ENCODE results near the gene RIOK1.
"Not testable (repeated sequence)": the region's sequence is repeated elsewhere in the genome, so short reads cannot be mapped to it uniquely, and the experiment has no call there.

Gene RIOK1

GRCh38 chr6:7389451-7390225, at the start of gene RIOK1, which contains the start of gene CAGE1:
TSS of gene RIOK1 (plus strand) at chr6:7389808. CDS start at chr6:7390003, 195 bp downstream.
TSS of gene CAGE1 (minus strand) at chr6:7389742. CDS start at chr6:7387173, 2,569 bp downstream.
- peak; percentile 41 to 96 (median 88) for DNase-seq

- DNase-seq: no peak
Measured at GRCh38 chr6:7341271-7341670, 48.3 kb upstream of the RIOK1 start.

- no peak for DNase-seq
Measured at GRCh38 chr6:7341989-7342742, 47.4 kb upstream of the RIOK1 start.

DNA sequence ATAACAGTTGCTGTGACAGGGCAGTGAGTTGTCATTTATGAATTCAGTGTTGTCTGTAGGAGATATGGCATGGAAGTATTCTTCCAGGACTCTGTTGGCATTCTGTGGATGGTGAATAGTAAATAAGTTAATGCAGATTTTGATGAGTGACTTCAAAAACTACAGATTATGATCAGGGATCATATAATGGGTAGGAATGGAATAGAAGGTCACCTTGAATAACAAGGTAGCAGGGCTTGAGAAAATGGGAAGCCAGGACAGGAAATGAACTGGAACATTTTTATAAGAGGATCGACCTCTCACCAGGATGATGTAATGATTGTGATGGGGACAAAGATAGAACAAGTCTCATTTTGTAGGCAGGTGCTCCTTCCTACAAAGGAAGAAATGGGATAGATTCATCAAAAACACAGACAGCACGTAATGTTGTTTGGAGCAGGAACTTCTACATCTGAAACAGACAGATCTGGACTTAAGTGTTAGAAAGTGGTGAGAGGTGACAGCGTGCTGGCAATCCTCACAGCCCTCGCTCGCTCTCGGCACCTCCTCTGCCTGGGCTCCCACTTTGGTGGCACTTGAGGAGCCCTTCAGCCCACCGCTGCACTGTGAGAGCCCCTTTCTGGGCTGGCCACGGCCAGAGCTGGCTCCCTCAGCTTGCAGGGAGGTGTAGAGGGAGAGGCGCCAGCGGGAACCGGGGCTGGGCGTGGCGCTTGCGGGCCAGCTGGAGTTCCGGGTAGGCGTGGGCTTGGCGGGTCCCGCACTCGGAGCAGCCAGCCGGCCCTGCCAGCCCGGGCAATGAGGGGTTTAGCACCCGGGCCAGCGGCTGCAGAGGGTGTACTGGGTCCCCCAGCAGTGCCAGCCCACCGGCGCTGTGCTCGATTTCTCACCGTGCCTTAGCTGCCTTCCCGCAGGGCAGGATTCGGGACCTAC, 45.8 kb upstream of the RIOK1 start:
- no peak for DNase-seq

- not testable (repeated sequence) for DNase-seq
Measured at GRCh38 chr6:7344773-7345450, 44.7 kb upstream of the RIOK1 start.

GRCh38 chr6:7347551-7347997, 42.0 kb upstream of the RIOK1 start:
- DNase-seq: not testable (repeated sequence)

DNA sequence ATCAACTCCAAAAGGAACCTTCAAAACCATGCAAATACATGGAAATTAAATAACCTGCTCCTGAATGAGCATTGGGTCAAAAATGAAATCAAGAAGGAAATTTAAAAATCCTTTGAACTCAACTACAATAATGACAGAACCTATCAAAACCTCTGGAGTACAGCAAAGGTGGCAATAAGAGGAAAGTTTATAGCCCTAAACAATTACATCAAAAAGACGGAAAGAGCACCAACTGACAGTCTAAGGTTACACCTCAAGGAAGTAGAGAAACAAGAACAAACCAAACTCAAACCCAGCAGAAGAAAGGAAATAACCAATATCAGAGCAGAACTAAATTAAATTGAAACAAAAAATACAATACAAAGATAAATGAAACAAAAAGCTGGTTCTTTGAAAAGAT, 39.0 kb upstream of the RIOK1 start:
- DNase-seq: not testable (repeated sequence)

GRCh38 chr6:7351916-7352315, 37.7 kb upstream of the RIOK1 start:
- not testable (repeated sequence) for DNase-seq

GRCh38 chr6:7367408-7367807, 22.2 kb upstream of the RIOK1 start:
- DNase-seq: no peak

- no peak for DNase-seq
Measured at GRCh38 chr6:7373739-7374138, 15.9 kb upstream of the RIOK1 start.

DNA sequence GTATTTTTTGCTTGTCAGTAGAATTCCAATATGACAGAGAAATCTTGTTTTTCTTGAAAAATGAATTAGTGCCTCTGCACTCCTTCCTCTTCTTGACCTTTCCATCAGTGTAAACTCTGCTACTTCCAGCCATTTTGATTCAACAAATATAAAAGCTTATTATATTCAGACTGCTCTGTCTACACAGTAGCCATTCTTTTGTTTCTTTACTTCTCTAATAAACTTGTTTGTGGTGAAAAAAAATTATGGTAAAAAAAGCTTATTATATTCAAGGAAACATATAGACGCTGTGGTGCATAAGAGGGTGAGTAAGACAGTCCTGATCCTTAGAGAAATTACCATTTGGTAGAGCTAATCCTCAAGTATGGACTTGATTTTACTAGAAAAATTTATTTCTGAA, 11.6 kb upstream of the RIOK1 start:
- DNase-seq: no peak

- no peak for DNase-seq
Measured at GRCh38 chr6:7378740-7379139, 10.9 kb upstream of the RIOK1 start.

DNA sequence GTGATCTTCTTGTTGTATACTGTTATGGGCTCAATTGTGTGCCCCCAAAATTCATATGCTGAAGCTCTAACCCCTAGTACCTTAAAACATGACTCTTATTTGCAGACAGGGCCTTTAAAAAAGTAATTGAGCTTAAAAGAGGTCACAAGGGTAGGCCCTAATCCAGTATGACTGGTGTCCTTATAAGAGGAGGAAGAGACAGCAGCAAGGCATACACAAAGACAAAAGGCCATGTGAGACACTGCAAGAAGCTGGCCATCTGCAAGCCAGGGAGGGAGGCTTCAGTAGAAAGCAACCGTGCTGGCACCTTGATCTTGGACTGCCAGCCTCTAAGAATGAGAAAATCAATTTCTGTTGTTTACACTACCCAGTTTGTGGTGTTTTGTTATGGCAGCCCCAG, 8.5 kb upstream of the RIOK1 start:
- DNase-seq: no peak

GRCh38 chr6:7389162-7389450, 502 bp upstream of the RIOK1 start:
- DNase-seq: peak in 2 of 51 donors; percentile 39 to 47

- DNase-seq: no peak
Measured at GRCh38 chr6:7390226-7390878, 744 bp downstream of the RIOK1 start.

- no peak for DNase-seq
Measured at GRCh38 chr6:7391151-7391550, 1.5 kb downstream of the RIOK1 start.

DNA sequence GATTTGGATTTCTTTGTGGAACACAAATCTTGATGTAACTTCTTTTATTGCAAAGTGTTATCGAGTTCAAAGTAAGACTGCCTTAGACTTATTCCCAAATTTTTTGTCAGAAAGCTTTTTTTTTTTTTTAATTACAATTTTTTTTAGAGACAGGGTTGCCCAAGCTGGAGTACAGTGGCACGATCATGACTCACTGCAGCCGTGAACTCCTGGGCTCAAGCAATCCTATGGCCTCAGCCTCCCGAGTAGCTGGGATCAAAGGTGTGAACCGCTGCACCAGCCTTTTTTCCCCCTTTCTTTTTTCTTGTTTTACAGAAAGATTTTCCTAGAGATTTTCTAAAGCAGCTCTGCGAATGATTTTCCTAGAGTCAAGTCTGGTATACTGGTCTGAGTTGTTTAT, 2.8 kb downstream of the RIOK1 start:
- DNase-seq: no peak

DNA sequence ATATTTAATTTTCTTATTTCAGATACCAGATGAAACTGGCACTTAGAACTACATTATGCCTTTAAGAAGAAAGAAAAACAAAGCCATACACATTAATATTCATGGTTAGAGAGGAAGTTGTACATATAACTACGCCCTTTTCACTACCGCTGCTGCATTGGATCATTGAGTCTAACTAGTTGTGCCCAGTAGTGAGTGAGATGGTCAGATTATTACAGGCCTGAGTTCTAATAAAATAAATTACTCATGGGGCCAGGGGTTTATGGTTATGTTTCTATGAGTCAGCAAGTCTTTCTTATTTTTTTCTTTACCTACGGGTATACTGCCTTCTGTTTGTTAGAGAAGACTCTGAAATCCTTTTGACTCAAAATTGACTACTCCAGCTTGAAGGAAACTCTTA, 11.5 kb downstream of the RIOK1 start:
- DNase-seq: no peak

- DNase-seq: no peak
Measured at GRCh38 chr6:7402716-7403115, 13.1 kb downstream of the RIOK1 start.

DNA sequence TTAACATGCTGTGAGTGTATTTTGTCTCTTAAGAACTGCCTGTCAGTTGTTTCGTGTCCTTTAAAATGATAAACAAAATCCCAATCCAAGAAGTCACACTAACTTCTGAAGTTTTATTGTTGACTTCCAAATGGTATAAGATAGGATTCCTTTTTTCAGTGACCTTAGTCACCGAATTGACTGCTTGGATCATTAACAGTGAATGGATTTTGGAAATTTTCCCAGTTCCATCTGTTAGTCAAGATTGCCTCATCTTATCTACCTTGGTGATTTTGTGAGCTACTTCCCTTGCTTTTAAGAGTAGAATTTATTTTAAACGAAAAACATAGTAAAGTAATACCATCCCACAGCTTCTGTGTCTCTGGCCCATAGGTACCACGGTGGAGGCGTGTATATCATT, 14.9 kb downstream of the RIOK1 start:
- no peak for DNase-seq

DNA sequence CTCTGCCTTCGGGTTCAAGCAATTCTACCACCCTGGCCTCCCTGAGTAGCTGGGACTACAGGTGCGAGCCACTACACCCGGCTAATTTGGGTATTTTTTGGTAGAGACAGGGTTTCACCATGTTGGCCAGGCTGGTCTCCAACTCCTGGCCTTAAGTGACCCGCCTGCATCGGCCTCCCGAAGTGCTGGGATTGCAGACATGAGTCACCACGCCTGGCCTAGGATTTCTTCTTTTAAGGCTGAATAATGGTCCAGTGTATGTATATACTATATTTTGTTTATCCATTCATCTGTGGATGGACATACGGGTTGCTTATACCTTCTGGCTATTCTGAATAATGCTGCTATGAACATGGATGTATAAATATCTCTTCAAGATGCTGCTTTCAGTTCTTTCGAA, 17.1 kb downstream of the RIOK1 start:
- no peak for DNase-seq

Data from hypothalamus (tissue), 51 donors.